Endothelial cell of umbilical vein (primary cell): Measurements from ENCODE around the gene ETS1. TPM values are rescaled to one million over a fixed set of nuclear protein-coding genes. Genes with fewer than 3 reads are reported as not detected.

Experiments
- BruUV-seq: library from RNA; stranded (reverse); fragments of 400-500 nt; replicated peaks from 2 replicates; lab custom pipeline; 2021; lab: Mats Ljungman, UMichigan
- CTCF ChIA-PET: fragments of 300-600, 350-600 bp; sonication (Branson Sonifier 250); formaldehyde crosslinking; loops from one replicate; lab custom pipeline; 2021; ENCODE audit warnings: antibody characterized with exemption, inconsistent platforms; lab: Charles Lee
- POLR2A ChIA-PET: fragments of 300-600, 350-600 bp; sonication (Branson Sonifier 250); formaldehyde crosslinking; loops from one replicate; lab custom pipeline; 2021; ENCODE audit warnings: antibody characterized with exemption, inconsistent platforms; lab: Charles Lee
- DNase-seq: peaks from one replicate; pipeline ENCODE4 v3.0.0-alpha.2; 2011; ENCODE audit warnings: low read depth, low spot score
- FAIRE-seq: peaks from 2 replicates; lab custom pipeline; 2011; peaks lifted over from hg19 to GRCh38; lab: Jason Lieb, UNC
- H2AFZ ChIP-seq: 2 replicates; pipeline ENCODE4 v1.6.0; 2012; ENCODE audit warnings: low read depth, low read length, control low read depth, inconsistent platforms
- H3K27ac ChIP-seq: 2 replicates; pipeline ENCODE4 v1.5.1; 2011; ENCODE audit warnings: low read depth, mild to moderate bottlenecking, control low read depth, low read length, moderate library complexity; ENCODE audit not compliant: insufficient read depth
- H3K27me3 ChIP-seq, 2 experiments: 2 replicates each; pipeline versions ENCODE4 v1.6.0 to v1.6.1; 2011; ENCODE audit warnings: low read length in 2 of 2, mixed read lengths in 1 of 2; ENCODE audit not compliant: control insufficient read depth in 2 of 2, insufficient read depth in 2 of 2
- H3K36me3 ChIP-seq, 2 experiments: 2 replicates in 1 of 2; 3 replicates in 1 of 2; pipeline ENCODE4 v1.5.1; 2011; ENCODE audit warnings: low read length in 2 of 2, mild to moderate bottlenecking in 1 of 2, moderate library complexity in 1 of 2; ENCODE audit not compliant: control insufficient read depth in 2 of 2, insufficient read depth in 2 of 2; ENCODE audit errors: extremely low read depth in 1 of 2
- H3K4me1 ChIP-seq: 3 replicates; pipeline ENCODE4 v1.5.1; 2011; ENCODE audit warnings: mild to moderate bottlenecking, low read length; ENCODE audit not compliant: control insufficient read depth, insufficient read depth; ENCODE audit errors: extremely low read depth
- H3K4me2 ChIP-seq: 2 replicates; pipeline ENCODE4 v1.6.1; 2011; ENCODE audit warnings: low read length, control low read depth, mixed read lengths; ENCODE audit not compliant: insufficient read depth
- H3K4me3 ChIP-seq, 3 experiments: fragments of 200-600 bp in 1 of 3; sonication (generic), shearing (Covaris generic) in 1 of 3; replicated peaks in 1 of 3; 2 replicates each; pipeline ENCODE4 v1.5.1; 2011 to 2016; ENCODE audit warnings: control low read depth in 3 of 3, low read length in 3 of 3, mild to moderate bottlenecking in 2 of 3, inconsistent platforms in 1 of 3, low read depth in 1 of 3, moderate library complexity in 1 of 3; ENCODE audit not compliant: insufficient read depth in 1 of 3
- H3K79me2 ChIP-seq: 2 replicates; pipeline ENCODE4 v1.6.0; 2012; ENCODE audit warnings: low read length, inconsistent platforms; ENCODE audit not compliant: control insufficient read depth, insufficient read depth
- H3K9ac ChIP-seq: replicated peaks from 2 replicates; pipeline ENCODE3; 2011; ENCODE audit warnings: low read length, control low read depth; ENCODE audit not compliant: insufficient read depth; ENCODE audit errors: extremely low read depth
- H3K9me1 ChIP-seq: replicated peaks from 3 replicates; pipeline ENCODE4 v1.6.0; 2011; ENCODE audit warnings: mild to moderate bottlenecking, low read length; ENCODE audit not compliant: control insufficient read depth, insufficient read depth; ENCODE audit errors: extremely low read depth
- H3K9me3 ChIP-seq: replicated peaks from 2 replicates; pipeline ENCODE4 v1.5.1; 2012; ENCODE audit warnings: low read length, inconsistent platforms; ENCODE audit not compliant: control insufficient read depth, insufficient read depth
- H4K20me1 ChIP-seq: replicated peaks from 2 replicates; pipeline ENCODE3; 2011; ENCODE audit warnings: mild to moderate bottlenecking, low read length; ENCODE audit not compliant: control insufficient read depth, insufficient read depth; ENCODE audit errors: extremely low read depth
- CTCF ChIP-seq, 2 donors: IDR thresholded peaks; 1 replicate in 1 of 2; 2 replicates in 1 of 2; pipeline ENCODE4 v1.5.1; 2011; ENCODE audit warnings: low read length in 2 of 2, mild to moderate bottlenecking in 2 of 2, moderate library complexity in 2 of 2, control low read depth in 1 of 2, inconsistent platforms in 1 of 2, low read depth in 1 of 2; ENCODE audit not compliant: insufficient read depth in 1 of 2; ENCODE audit errors: extremely low read depth in 1 of 2
- EZH2 ChIP-seq: IDR thresholded peaks from 2 replicates; pipeline ENCODE4 v1.6.1; 2012; ENCODE audit warnings: borderline replicate concordance, low read depth, mild to moderate bottlenecking, moderate library complexity, low read length, inconsistent platforms; ENCODE audit not compliant: severe bottlenecking
- FOS ChIP-seq: IDR thresholded peaks from 2 replicates; pipeline ENCODE4 v1.6.1; 2011; ENCODE audit warnings: mild to moderate bottlenecking, low read length, moderate library complexity, borderline replicate concordance; ENCODE audit not compliant: insufficient read depth
- GATA2 ChIP-seq: IDR thresholded peaks from 2 replicates; pipeline ENCODE4 v1.7.0; 2011; ENCODE audit warnings: low read depth, mild to moderate bottlenecking, moderate library complexity, mixed read lengths, low read length; ENCODE audit not compliant: insufficient read length, insufficient read depth
- JUN ChIP-seq: IDR thresholded peaks from 2 replicates; pipeline ENCODE4 v1.6.1; 2011; ENCODE audit warnings: borderline replicate concordance, low read depth; ENCODE audit not compliant: insufficient read length, insufficient read depth
- MAX ChIP-seq: IDR thresholded peaks from 2 replicates; pipeline ENCODE4 v1.6.1; 2011; ENCODE audit not compliant: insufficient read depth, insufficient read length
- MYC ChIP-seq: IDR thresholded peaks from one replicate; pipeline ENCODE4 v1.6.1; 2011; ENCODE audit warnings: mild to moderate bottlenecking, low read depth, low read length
- POLR2A ChIP-seq: IDR thresholded peaks from 2 replicates; pipeline ENCODE4 v1.6.1; 2012; ENCODE audit warnings: low read depth, mild to moderate bottlenecking, control low read depth, low read length
- POLR2AphosphoS5 ChIP-seq: IDR thresholded peaks from 2 replicates; pipeline ENCODE4 v1.6.1; 2012; ENCODE audit warnings: low read depth, mild to moderate bottlenecking, control low read depth, low read length, moderate library complexity; ENCODE audit not compliant: insufficient read depth
- dilution Hi-C: fragments of 300-500 bp; cut with MboI; formaldehyde crosslinking; loops from one replicate; pipeline ENCODE4 v1.15.0; 2019; ENCODE audit warnings: low sequenced_read_pairs; ENCODE audit not compliant: extremely low pct_ligation_motif_present
- intact Hi-C: fragments of 100-400 bp; cut with micrococcal nuclease; formaldehyde crosslinking; loops from one replicate; pipeline ENCODE4 v1.10.0; 2022
- polyA plus RNA-seq, 4 experiments: library from polyadenylated mRNA; depleted of rRNA in 3 of 4; stranded (reverse) in 3 of 4; unstranded in 1 of 4; fragments of >200 nt; gene quantifications; 2 replicates each; pipeline versions ENCODE4 v1.2.1 to v1.2.3, GENCODE V29; 2011 to 2012; ENCODE audit warnings: missing spikeins in 1 of 4
- total RNA-seq: library from RNA; stranded (reverse); gene quantifications from 2 replicates; pipeline ENCODE4 v1.2.3, GENCODE V29; 2021

Gene ETS1
- total and polyA plus RNA-seq, 2 donors (not counting 3 experiments of a cell fraction or from before 2014, with no cell fraction given) = 34.2 to 115 TPM

- Histone ChIP-seq H3K36me3 (no peaks in the 10 kb centered on the region), H3K27ac (no peak overlapping the region), H3K4me3 (no peak overlapping the region), H3K27me3 (no peaks in the 10 kb centered on the region), H3K9me1 (no peaks in the 10 kb centered on the region), H3K79me2 (no peaks in the 10 kb centered on the region), H2AFZ (no peak overlapping the region), H3K4me1 (no peaks in the 10 kb centered on the region), H3K9ac (no peak overlapping the region), H3K9me3 (no peaks in the 10 kb centered on the region), H3K4me2 (no peak overlapping the region), H4K20me1 (no peaks in the 10 kb centered on the region)
- TF ChIP-seq GATA2 (no peak), EZH2 (no peak)
- FAIRE-seq (no peak), DNase-seq (no peak)
- intact Hi-C loops (loop anchor here (10.0 kb wide), 1 partner anchor 414 kb away; no protein-coding TSS in a partner anchor), dilution Hi-C loops (no loop called here)
- BruUV-seq = no TSS peak
- ChIA-PET POLR2A (no interaction called here), CTCF (no interaction called here)
Measured at GRCh38 chr11:128448200-128448886, 139.0 kb downstream of the ETS1 start.

GRCh38 chr11:128447233-128447632 lies 140.1 kb downstream of the ETS1 start:
- Histone ChIP-seq H3K4me3 (no peak overlapping the region), H3K27ac (no peak overlapping the region), H3K9me1 (no peaks in the 10 kb centered on the region), H4K20me1 (no peaks in the 10 kb centered on the region), H3K36me3 (no peaks in the 10 kb centered on the region), H3K27me3 (no peaks in the 10 kb centered on the region), H3K4me1 (no peaks in the 10 kb centered on the region), H3K4me2 (no peak overlapping the region), H3K9me3 (no peaks in the 10 kb centered on the region), H3K9ac (no peak overlapping the region), H2AFZ (no peak overlapping the region), H3K79me2 (no peaks in the 10 kb centered on the region)
- ChIA-PET CTCF (interaction anchor here (1.1 to 1.3 kb wide), 2 partner anchors 10 to 185 kb away, joined by 3 read pairs; no protein-coding TSS in a partner anchor), POLR2A (no interaction called here)
- FAIRE-seq = no peak
- TF ChIP-seq EZH2 (no peak), MAX (no peak), FOS (no peak), GATA2 (no peak), MYC (no peak), JUN (no peak), CTCF (IDR thresholded peaks at IDR 0.05; ENCODE audit: extremely low read depth in 1 of 2, insufficient read depth in 1 of 2, low read depth in 1 of 2, low read length in 2 of 2) (no peak), POLR2AphosphoS5 (no peak), POLR2A (no peak)
- dilution Hi-C loops = no loop called here
- DNase-seq = no peak
- intact Hi-C loops = loop anchor here (2.0 to 10.0 kb wide), 2 partner anchors 48 to 412 kb away; no protein-coding TSS in a partner anchor
- no TSS peak for BruUV-seq
